ENCODE measurements around the gene GDAP1L1.

GRCh38 chr20:44223721-44224120 lies 23.4 kb upstream of the GDAP1L1 start:
- no peak for TF ChIP-seq POLR2A (IDR thresholded peaks at IDR 0.05)
- TF ChIP-seq, protein P1, sequence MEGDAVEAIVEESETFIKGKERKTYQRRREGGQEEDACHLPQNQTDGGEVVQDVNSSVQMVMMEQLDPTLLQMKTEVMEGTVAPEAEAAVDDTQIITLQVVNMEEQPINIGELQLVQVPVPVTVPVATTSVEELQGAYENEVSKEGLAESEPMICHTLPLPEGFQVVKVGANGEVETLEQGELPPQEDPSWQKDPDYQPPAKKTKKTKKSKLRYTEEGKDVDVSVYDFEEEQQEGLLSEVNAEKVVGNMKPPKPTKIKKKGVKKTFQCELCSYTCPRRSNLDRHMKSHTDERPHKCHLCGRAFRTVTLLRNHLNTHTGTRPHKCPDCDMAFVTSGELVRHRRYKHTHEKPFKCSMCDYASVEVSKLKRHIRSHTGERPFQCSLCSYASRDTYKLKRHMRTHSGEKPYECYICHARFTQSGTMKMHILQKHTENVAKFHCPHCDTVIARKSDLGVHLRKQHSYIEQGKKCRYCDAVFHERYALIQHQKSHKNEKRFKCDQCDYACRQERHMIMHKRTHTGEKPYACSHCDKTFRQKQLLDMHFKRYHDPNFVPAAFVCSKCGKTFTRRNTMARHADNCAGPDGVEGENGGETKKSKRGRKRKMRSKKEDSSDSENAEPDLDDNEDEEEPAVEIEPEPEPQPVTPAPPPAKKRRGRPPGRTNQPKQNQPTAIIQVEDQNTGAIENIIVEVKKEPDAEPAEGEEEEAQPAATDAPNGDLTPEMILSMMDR (IDR thresholded peaks at IDR 0.05) = no peak

Measured in lower leg skin (tissue), 3 donors.